ENCODE measurements around the gene CPLANE2.

Gene CPLANE2

GRCh38 chr1:16186655-16187235, 50.2 kb downstream of the CPLANE2 start:
- no peak for DNase-seq

DNA sequence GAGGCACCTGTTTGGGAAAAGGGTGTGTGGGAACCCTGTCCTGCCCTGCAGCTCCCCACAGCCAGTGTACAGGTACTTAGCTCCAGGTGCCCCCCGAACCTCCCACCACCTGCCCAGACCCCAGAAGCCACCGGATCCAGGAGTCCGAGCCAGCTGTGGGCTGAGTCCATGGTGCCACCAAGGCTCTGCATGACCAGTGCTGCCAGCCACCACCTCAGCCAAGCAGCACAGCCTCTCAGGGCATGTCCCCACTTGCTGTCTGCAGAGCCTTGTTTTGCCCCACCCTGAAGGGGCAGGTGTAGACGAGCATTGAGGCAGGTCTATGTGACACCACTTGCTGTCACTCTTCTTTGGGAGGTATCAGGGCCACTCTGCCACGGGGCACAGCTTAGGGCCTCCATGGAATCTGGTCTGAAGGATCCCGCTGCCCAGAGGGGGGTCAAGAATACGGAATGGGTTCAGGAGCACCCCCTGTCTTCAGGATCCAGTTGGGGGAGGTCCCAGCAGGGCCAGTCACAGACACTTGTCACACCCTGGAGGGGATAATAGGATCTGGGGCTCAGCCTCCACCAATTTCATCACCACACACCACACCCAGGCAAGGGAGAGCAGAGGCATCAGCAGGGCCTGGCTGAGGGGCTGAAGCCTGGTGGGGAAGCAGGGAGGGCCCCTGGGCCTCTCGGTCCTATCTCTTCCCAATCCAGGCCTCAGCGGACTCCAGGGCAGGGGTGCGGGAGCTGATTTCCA, 52.3 kb downstream of the CPLANE2 start:
- DNase-seq = no peak

DNA sequence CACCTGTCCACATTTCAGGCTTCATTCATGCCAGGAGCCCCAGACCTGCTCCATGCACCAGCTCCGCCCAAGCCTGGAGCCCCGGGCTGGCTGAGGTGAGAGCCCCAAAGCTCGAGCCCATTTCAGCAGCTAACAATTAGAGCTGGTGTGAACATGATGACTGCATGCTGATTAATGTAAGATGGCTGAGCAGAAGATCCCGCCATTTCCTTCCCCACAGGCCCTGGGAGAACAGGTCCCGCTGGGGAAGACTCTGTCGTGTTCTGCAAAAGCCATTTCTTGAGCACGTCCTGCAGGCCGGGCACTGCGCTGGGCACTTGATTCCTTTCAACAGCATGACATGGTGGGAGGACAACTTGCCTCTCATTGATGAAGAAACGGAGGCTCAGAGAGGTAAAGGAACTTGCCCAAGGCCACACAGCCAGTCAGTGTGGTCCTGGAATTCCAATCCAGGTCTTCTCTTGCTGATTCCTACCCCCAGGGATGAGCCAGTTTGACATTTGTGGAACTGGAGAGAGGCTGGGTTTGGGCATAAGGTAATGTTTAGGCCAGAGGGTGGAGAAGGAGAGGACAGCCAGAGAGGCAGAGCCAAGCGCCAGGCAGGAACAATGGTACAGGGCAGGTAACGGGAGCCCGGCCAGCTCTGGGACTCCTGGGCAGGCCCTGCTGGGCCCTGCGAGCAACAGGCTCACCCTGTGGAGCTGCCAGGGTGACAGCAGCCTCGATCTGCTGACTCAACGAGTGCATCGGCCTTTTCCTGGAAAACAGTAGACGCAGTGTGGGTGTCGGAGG, 53.0 kb downstream of the CPLANE2 start:
- no peak for DNase-seq

- no peak for DNase-seq
Measured at GRCh38 chr1:16183179-16183578, 53.8 kb downstream of the CPLANE2 start.

DNA sequence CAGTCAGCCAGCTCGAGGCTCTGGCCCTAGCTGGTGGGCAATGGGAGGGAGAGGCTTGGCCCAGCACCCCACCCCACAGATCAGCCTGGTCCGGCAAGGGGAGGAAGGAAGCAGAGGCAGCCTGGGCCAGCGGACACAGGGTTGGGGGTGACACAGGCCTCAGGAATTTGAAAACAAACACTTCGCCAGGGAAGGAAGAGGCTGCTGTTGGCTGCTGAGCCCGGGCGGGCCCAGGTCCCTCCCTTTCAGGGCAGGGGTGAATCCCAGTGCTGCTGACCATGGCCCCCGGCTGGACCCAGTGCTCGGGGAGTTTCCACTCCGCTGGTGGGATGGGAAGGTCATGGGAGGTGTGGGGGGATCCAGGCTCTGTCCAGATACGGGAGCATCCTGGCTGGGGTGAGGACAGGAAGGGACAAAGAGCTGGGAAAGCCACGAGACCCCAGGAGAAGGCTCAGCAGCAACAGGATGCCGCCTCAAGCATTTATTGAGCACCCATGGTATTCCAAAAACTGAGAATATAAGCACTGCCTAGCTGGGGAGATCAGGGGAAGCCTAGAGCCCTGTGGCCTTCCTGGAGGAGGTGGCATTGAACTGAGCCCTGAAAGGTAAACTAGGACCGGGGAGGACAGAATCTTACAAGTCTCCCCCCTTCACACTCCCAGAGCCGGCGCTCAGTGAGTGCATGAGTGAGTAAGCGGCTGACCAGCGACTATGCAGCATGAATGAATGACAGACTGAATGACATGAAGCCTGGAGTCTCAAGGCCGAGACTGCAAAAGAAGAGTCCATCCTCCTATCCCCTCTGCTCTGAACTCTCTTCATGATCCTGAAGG, 54.9 kb downstream of the CPLANE2 start:
- DNase-seq = no peak
